OCI-LY7 (cell line): Measurements from ENCODE around the gene RPS3A. TPM values are rescaled to one million over a fixed set of nuclear protein-coding genes. Genes with fewer than 3 reads are reported as not detected.

Source experiments
- BruUV-seq: library from RNA; stranded (reverse); fragments of 400-500 nt; replicated peaks from 2 replicates; lab custom pipeline; 2021; lab: Mats Ljungman, UMichigan
- CTCF ChIA-PET: fragments of 300-600 bp; sonication (Branson Sonifier 250); formaldehyde crosslinking; loops from one replicate; lab custom pipeline; 2022; ENCODE audit warnings: antibody characterized with exemption; ENCODE audit not compliant: unreplicated experiment; lab: Charles Lee
- POLR2A ChIA-PET: fragments of 300-600 bp; sonication (Branson Sonifier 250); formaldehyde crosslinking; loops from one replicate; lab custom pipeline; 2022; ENCODE audit warnings: antibody characterized with exemption; lab: Charles Lee
- DNase-seq: peaks from one replicate; pipeline ENCODE4 v3.0.0-alpha.2; 2015; ENCODE audit warnings: low spot score
- H2AFZ ChIP-seq: fragments of 200-600 bp; sonication (generic), shearing (Covaris generic); 2 replicates; pipeline ENCODE4 v1.6.1; 2014; ENCODE audit warnings: mild to moderate bottlenecking, antibody characterized with exemption, low read length, moderate library complexity
- H3K27ac ChIP-seq: fragments of 200-600 bp; sonication (generic); 2 replicates; pipeline ENCODE4 v1.5.1; 2014; ENCODE audit warnings: mixed run types, low read depth, mild to moderate bottlenecking, moderate library complexity, low read length, inconsistent platforms; ENCODE audit not compliant: poor library complexity, severe bottlenecking
- H3K36me3 ChIP-seq: fragments of 200-600 bp; sonication (generic); 2 replicates; pipeline ENCODE4 v1.6.1; 2014; ENCODE audit warnings: mild to moderate bottlenecking, antibody characterized with exemption, low read length, moderate library complexity, mixed read lengths; ENCODE audit not compliant: insufficient read depth
- H3K4me1 ChIP-seq: fragments of 200-600 bp; sonication (generic); 2 replicates; pipeline ENCODE4 v1.5.1; 2014; ENCODE audit warnings: mild to moderate bottlenecking, low read length; ENCODE audit not compliant: insufficient read depth, poor library complexity, severe bottlenecking
- H3K4me2 ChIP-seq: fragments of 200-600 bp; sonication (generic); 2 replicates; pipeline ENCODE4 v1.6.1; 2014; ENCODE audit warnings: mild to moderate bottlenecking, low read length
- H3K4me3 ChIP-seq: fragments of 200-600 bp; sonication (generic); 2 replicates; pipeline ENCODE4 v1.5.1; 2014; ENCODE audit warnings: mild to moderate bottlenecking, low read depth, low read length; ENCODE audit not compliant: poor library complexity, severe bottlenecking
- H3K79me2 ChIP-seq: fragments of 200-600 bp; sonication (generic); 2 replicates; pipeline ENCODE4 v1.6.1; 2016; ENCODE audit warnings: low read depth, mild to moderate bottlenecking, low read length, moderate library complexity, mixed read lengths; ENCODE audit not compliant: insufficient read depth
- H3K9me2 ChIP-seq: fragments of 200-600 bp; sonication (generic); 2 replicates; pipeline ENCODE4 v1.6.1; 2016; ENCODE audit warnings: mild to moderate bottlenecking, low read length, mixed read lengths; ENCODE audit not compliant: insufficient read depth
- H3K9me3 ChIP-seq: fragments of 200-600 bp; sonication (generic); 2 replicates; pipeline ENCODE4 v1.6.1; 2014; ENCODE audit warnings: mild to moderate bottlenecking, mixed run types, low read length, mixed read lengths
- H4K20me1 ChIP-seq: fragments of 200-600 bp; sonication (generic); 2 replicates; pipeline ENCODE4 v1.6.1; 2014; ENCODE audit warnings: mild to moderate bottlenecking, antibody characterized with exemption, low read length, moderate library complexity, mixed read lengths; ENCODE audit not compliant: insufficient read depth
- CTCF ChIP-seq: fragments of 200-600 bp; sonication (generic); conservative IDR thresholded peaks from 2 replicates; pipeline ENCODE4 v1.5.1; 2014; ENCODE audit warnings: mild to moderate bottlenecking, antibody characterized with exemption, low read length, moderate library complexity, mixed read lengths
- EZH2phosphoT487 ChIP-seq: fragments of 200-600 bp; sonication (generic); IDR thresholded peaks from 2 replicates; pipeline ENCODE4 v1.6.1; 2018; ENCODE audit warnings: low read depth, borderline replicate concordance, mild to moderate bottlenecking, mixed run types, antibody characterized with exemption, low read length, moderate library complexity, mixed read lengths
- intact Hi-C: fragments of 100-400 bp; cut with micrococcal nuclease; formaldehyde crosslinking; loops from one replicate; pipeline ENCODE4 v1.10.0; 2022; ENCODE audit not compliant: unreplicated experiment
- total RNA-seq, 2 experiments: library from RNA; depleted of rRNA in 1 of 2; stranded (reverse); fragments of >200 nt in 1 of 2; shearing (Covaris generic) in 1 of 2; gene quantifications; 2 replicates each; pipeline ENCODE4 v1.2.3, GENCODE V29; 2014 to 2022

The RPS3A gene
- total RNA-seq, 2 experiments from 2014 or later: 2,759 to 2,852 TPM

DNA sequence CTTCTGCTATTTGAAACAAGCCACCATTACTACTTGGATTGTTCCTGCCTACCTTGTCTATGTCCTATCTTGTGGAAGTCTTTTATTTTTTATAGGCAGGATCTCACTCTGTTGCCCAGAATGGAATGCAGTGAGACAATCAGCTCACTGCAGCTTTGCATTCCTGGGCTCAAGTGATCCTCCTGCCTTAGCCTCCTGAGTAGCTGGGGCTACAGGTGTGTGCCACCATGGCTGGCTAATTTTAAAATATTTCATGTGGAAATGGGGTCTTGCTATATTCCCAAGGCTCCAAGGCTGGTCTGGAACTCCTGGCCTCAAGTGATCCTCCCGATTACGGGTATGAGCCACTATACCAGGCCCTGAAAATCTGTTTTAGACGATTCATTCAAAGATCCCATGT lies 7.6 kb downstream of the RPS3A start:
- Histone ChIP-seq H3K4me2 (no peak overlapping the region), H3K9me2 (no peaks in the 10 kb centered on the region), H3K9me3 (no peaks in the 10 kb centered on the region), H3K27ac (no peak overlapping the region), H3K4me1 (peaks cover 6% of the 10 kb centered on the region), H3K4me3 (no peak overlapping the region), H4K20me1 (peaks cover 16% of the 10 kb centered on the region), H3K36me3 (peaks cover 93% of the 10 kb centered on the region), H3K79me2 (peaks cover 33% of the 10 kb centered on the region), H2AFZ (no peak overlapping the region)
- TF ChIP-seq EZH2phosphoT487 (no peak), CTCF (no peak)
- intact Hi-C loops: no loop called here
- BruUV-seq: no TSS peak
- CTCF ChIA-PET: no interaction called here
- DNase-seq: no peak
- POLR2A ChIA-PET: no interaction called here

GRCh38 chr4:151110236-151110635 lies 10.8 kb downstream of the RPS3A start:
- ChIA-PET CTCF (no interaction called here), POLR2A (interaction anchor here (0.6 to 0.7 kb wide), 2 partner anchors 10 to 928 kb away, joined by 3 read pairs; no protein-coding TSS in a partner anchor)
- no peak for TF ChIP-seq CTCF
- TF ChIP-seq EZH2phosphoT487: no peak
- no TSS peak for BruUV-seq
- Histone ChIP-seq H3K9me2 (no peaks in the 10 kb centered on the region), H3K4me1 (no peaks in the 10 kb centered on the region), H3K36me3 (peaks cover 80% of the 10 kb centered on the region), H3K4me3 (no peak overlapping the region), H3K27ac (no peak overlapping the region), H3K9me3 (no peaks in the 10 kb centered on the region), H3K4me2 (no peak overlapping the region), H3K79me2 (0 out of 2 replicates have a peak, but pooled peaks cover 4% of the 10 kb centered on the region), H4K20me1 (0 out of 2 replicates have a peak, but pooled peaks cover 3% of the 10 kb centered on the region), H2AFZ (no peak overlapping the region)
- intact Hi-C loops: no loop called here
- no peak for DNase-seq

DNA sequence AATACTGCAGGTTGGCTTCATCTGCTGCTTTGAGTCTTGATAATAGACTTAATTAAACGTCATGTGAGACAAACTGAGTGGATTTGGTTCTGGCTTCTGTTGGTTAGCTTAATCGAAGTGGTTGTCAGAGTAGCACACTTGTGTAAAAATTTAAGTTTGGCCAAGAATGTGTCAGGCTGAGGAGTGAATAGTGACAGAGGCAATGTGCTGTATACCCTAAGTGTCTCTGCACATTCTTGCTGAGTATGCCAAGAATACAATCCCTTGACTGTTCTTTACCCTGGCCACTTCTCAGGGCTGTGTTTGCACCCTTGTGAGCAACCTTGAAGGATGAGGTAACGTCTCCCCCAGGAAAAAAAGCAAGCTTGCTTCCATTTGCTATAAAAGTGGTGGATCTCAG lies 14.9 kb downstream of the RPS3A start:
- CTCF ChIA-PET: no interaction called here
- POLR2A ChIA-PET: interaction anchor here (0.7 to 1.2 kb wide), 3 partner anchors 9 to 743 kb away, joined by 3 to 4 read pairs (median 3); no protein-coding TSS in a partner anchor
- H3K4me1 ChIP-seq: peaks cover 5% of the 10 kb centered on the region
- no peak overlapping the region for H3K4me3 ChIP-seq
- no peaks in the 10 kb centered on the region for H3K9me3 ChIP-seq
- no peak overlapping the region for H2AFZ ChIP-seq
- DNase-seq: no peak
- peaks cover 43% of the 10 kb centered on the region for H3K36me3 ChIP-seq
- 0 out of 2 replicates have a peak, but pooled peaks cover 3% of the 10 kb centered on the region for H4K20me1 ChIP-seq
- no peak overlapping the region for H3K4me2 ChIP-seq
- TF ChIP-seq CTCF (no peak), EZH2phosphoT487 (no peak)
- H3K9me2 ChIP-seq: no peaks in the 10 kb centered on the region
- BruUV-seq: no TSS peak
- H3K79me2 ChIP-seq: no peaks in the 10 kb centered on the region
- intact Hi-C loops: no loop called here
- H3K27ac ChIP-seq: no peak overlapping the region
